Calu3 (cell line): ENCODE measurements around the gene TREM1. TPM values are rescaled to one million over a fixed set of nuclear protein-coding genes. Genes with fewer than 3 reads are reported as not detected.

ENCODE experiments used
- BruUV-seq: library from RNA; stranded (reverse); fragments of 400-500 nt; replicated peaks from 2 replicates; lab custom pipeline; 2021; lab: Mats Ljungman, UMichigan
- CTCF ChIA-PET: fragments of 300-600 bp; sonication (Branson Sonifier 250); formaldehyde crosslinking; loops from one replicate; lab custom pipeline; 2022; ENCODE audit warnings: antibody characterized with exemption; lab: Charles Lee
- DNase-seq: peaks from one replicate; pipeline ENCODE4 v3.0.0; 2022
- H3K27ac Mint-ChIP-seq: one replicate; pipeline ENCODE4 v1.8.0; 2022; ENCODE audit warnings: mixed read lengths; ENCODE audit not compliant: unreplicated experiment
- H3K27me3 Mint-ChIP-seq: one replicate; pipeline ENCODE4 v1.8.0; 2022; ENCODE audit warnings: mixed read lengths; ENCODE audit not compliant: unreplicated experiment
- H3K36me3 Mint-ChIP-seq: one replicate; pipeline ENCODE4 v1.8.0; 2022; ENCODE audit warnings: mild to moderate bottlenecking, moderate library complexity, mixed read lengths; ENCODE audit not compliant: insufficient read depth, unreplicated experiment
- H3K4me1 Mint-ChIP-seq: one replicate; pipeline ENCODE4 v1.8.0; 2022; ENCODE audit warnings: mild to moderate bottlenecking, low read depth, mixed read lengths; ENCODE audit not compliant: unreplicated experiment
- H3K4me3 Mint-ChIP-seq: one replicate; pipeline ENCODE4 v1.8.0; 2022; ENCODE audit warnings: mild to moderate bottlenecking, low read depth, moderate library complexity, mixed read lengths; ENCODE audit not compliant: unreplicated experiment
- H3K9me3 Mint-ChIP-seq: one replicate; pipeline ENCODE4 v1.8.0; 2022; ENCODE audit warnings: low read depth, mixed read lengths; ENCODE audit not compliant: unreplicated experiment
- CTCF ChIP-seq: fragments of 200-600 bp; IDR thresholded peaks from one replicate; pipeline ENCODE4 v1.8.0; 2022; ENCODE audit warnings: antibody characterized with exemption; ENCODE audit not compliant: unreplicated experiment
- intact Hi-C: fragments of 100-400 bp; cut with micrococcal nuclease; formaldehyde crosslinking; loops from one replicate; pipeline ENCODE4 v1.10.0; 2022; ENCODE audit not compliant: unreplicated experiment
- total RNA-seq: library from RNA; stranded (reverse); gene quantifications from 2 replicates; pipeline ENCODE4 v1.2.3, GENCODE V29; 2022

TREM1 gene
- total RNA-seq, 1 experiment from 2014 or later: 1.4 TPM

GRCh38 chr6:41257369-41258195, 28.9 kb downstream of the TREM1 start:
- H3K36me3 Mint-ChIP-seq: no peaks in the 10 kb centered on the region
- H3K27ac Mint-ChIP-seq: peak overlapping the region; percentile 16
- BruUV-seq: no TSS peak
- TF ChIP-seq CTCF: no peak
- peaks cover 24% of the 10 kb centered on the region for H3K4me1 Mint-ChIP-seq
- H3K4me3 Mint-ChIP-seq: no peak overlapping the region
- CTCF ChIA-PET: interaction anchor here (0.6 to 1.5 kb wide), 5 partner anchors 21 to 1401 kb away, joined by 3 to 9 read pairs (median 4); no protein-coding TSS in a partner anchor
- peaks cover 16% of the 10 kb centered on the region for H3K27me3 Mint-ChIP-seq
- H3K9me3 Mint-ChIP-seq: peaks cover 3% of the 10 kb centered on the region
- intact Hi-C loops: no loop called here
- peak; percentile 53 for DNase-seq

GRCh38 chr6:41256383-41256782, 30.1 kb downstream of the TREM1 start:
- Mint-ChIP-seq H3K9me3 (peaks cover 3% of the 10 kb centered on the region), H3K27ac (no peak overlapping the region), H3K4me1 (peaks cover 24% of the 10 kb centered on the region), H3K36me3 (no peaks in the 10 kb centered on the region), H3K4me3 (no peak overlapping the region), H3K27me3 (peaks cover 22% of the 10 kb centered on the region)
- intact Hi-C loops: no loop called here
- TF ChIP-seq CTCF: no peak
- no TSS peak for BruUV-seq
- DNase-seq: no peak
- CTCF ChIA-PET: interaction anchor here (0.5 to 0.6 kb wide), 2 partner anchors 427 to 1493 kb away, joined by 3 to 4 read pairs; no protein-coding TSS in a partner anchor

- Mint-ChIP-seq H3K4me1 (peaks cover 24% of the 10 kb centered on the region), H3K36me3 (no peaks in the 10 kb centered on the region), H3K27ac (no peak overlapping the region), H3K4me3 (no peak overlapping the region), H3K9me3 (peaks cover 3% of the 10 kb centered on the region), H3K27me3 (peaks cover 27% of the 10 kb centered on the region)
- TF ChIP-seq CTCF: no peak
- no TSS peak for BruUV-seq
- intact Hi-C loops: no loop called here
- CTCF ChIA-PET: interaction anchor here (0.5 kb wide), 1 partner anchor 1494 kb away, joined by 3 read pairs; no protein-coding TSS in a partner anchor
- no peak for DNase-seq
Observed at GRCh38 chr6:41255638-41256246, 30.7 kb downstream of the TREM1 start.

GRCh38 chr6:41255110-41255509, 31.4 kb downstream of the TREM1 start:
- Mint-ChIP-seq H3K36me3 (no peaks in the 10 kb centered on the region), H3K4me1 (peaks cover 24% of the 10 kb centered on the region), H3K9me3 (peaks cover 3% of the 10 kb centered on the region), H3K27ac (no peak overlapping the region), H3K27me3 (peaks cover 31% of the 10 kb centered on the region), H3K4me3 (no peak overlapping the region)
- no TSS peak for BruUV-seq
- DNase-seq: no peak
- TF ChIP-seq CTCF: no peak
- intact Hi-C loops: no loop called here
- CTCF ChIA-PET: no interaction called here
